SH-SY5Y (cell line): Measurements from ENCODE around the gene PDZD2.

Experiments used
- GATA2 ChIP-seq: IDR thresholded peaks from 2 replicates; pipeline ENCODE4 v1.6.1; 2011; ENCODE audit warnings: mild to moderate bottlenecking, low read depth, low read length
- GATA3 ChIP-seq: IDR thresholded peaks from 2 replicates; pipeline ENCODE4 v1.6.1; 2011; ENCODE audit warnings: low read depth, mild to moderate bottlenecking, low read length, moderate library complexity

PDZD2 gene

GRCh38 chr5:32072054-32072453 lies 433.1 kb downstream of the PDZD2 start:
- no peak for TF ChIP-seq GATA3
- no peak for TF ChIP-seq GATA2

GRCh38 chr5:32074401-32074800 lies 435.5 kb downstream of the PDZD2 start:
- TF ChIP-seq GATA3 (no peak), GATA2 (no peak)

- no peak for TF ChIP-seq GATA2
- TF ChIP-seq GATA3, result no peak
These were observed 438.1 kb downstream of the PDZD2 start for GRCh38 chr5:32076699-32077695.

- TF ChIP-seq GATA2 (no peak), GATA3 (no peak)
These were observed 443.8 kb downstream of the PDZD2 start for GRCh38 chr5:32082701-32083100.

GRCh38 chr5:32083981-32084430 lies 445.1 kb downstream of the PDZD2 start:
- TF ChIP-seq GATA2, result no peak
- TF ChIP-seq GATA3, result no peak

- TF ChIP-seq GATA3, result no peak
- TF ChIP-seq GATA2, result no peak
These were observed 448.5 kb downstream of the PDZD2 start for GRCh38 chr5:32087086-32088082.

GRCh38 chr5:32088214-32088613 lies 449.3 kb downstream of the PDZD2 start:
- TF ChIP-seq GATA2 (no peak), GATA3 (no peak)

GRCh38 chr5:32089146-32090000 lies 450.4 kb downstream of the PDZD2 start:
- no peak for TF ChIP-seq GATA3
- TF ChIP-seq GATA2, result no peak

GRCh38 chr5:32090026-32090754 lies 451.3 kb downstream of the PDZD2 start:
- no peak for TF ChIP-seq GATA3
- TF ChIP-seq GATA2, result no peak

GRCh38 chr5:32090755-32091128 lies 451.8 kb downstream of the PDZD2 start:
- TF ChIP-seq GATA2 (no peak), GATA3 (no peak)

- TF ChIP-seq GATA2, result no peak
- no peak for TF ChIP-seq GATA3
These were observed 454.2 kb downstream of the PDZD2 start for GRCh38 chr5:32092938-32093812.

GRCh38 chr5:32094691-32095090 lies 455.8 kb downstream of the PDZD2 start:
- TF ChIP-seq GATA2 (no peak), GATA3 (no peak)
